ENCODE measurements around the gene PET100.

GRCh38 chr19:7670150-7670783 is 40.7 kb downstream of the PET100 start:
- no peak for TF ChIP-seq EZH2 (IDR thresholded peaks at IDR 0.05)
- TF ChIP-seq EZH2phosphoT487 (IDR thresholded peaks at IDR 0.05; ENCODE audit: borderline replicate concordance): no peak
- TF ChIP-seq CTCF (IDR thresholded peaks at IDR 0.05 in 2 of 3, conservative IDR thresholded peaks at IDR 0.05 in 1 of 3; ENCODE audit: borderline replicate concordance in 1 of 3, insufficient read depth in 1 of 3, low read depth in 2 of 3, low read length in 2 of 3): no peak
- no peak for TF ChIP-seq SP1 (IDR thresholded peaks at IDR 0.05; ENCODE audit: low read depth)
- no peak for TF ChIP-seq YY1 (IDR thresholded peaks at IDR 0.05; ENCODE audit: extremely low read depth, insufficient replicate concordance, low read depth, low read length)
- TF ChIP-seq MAX (IDR thresholded peaks at IDR 0.05): no peak
- TF ChIP-seq FOSL1 (IDR thresholded peaks at IDR 0.05; ENCODE audit: low read depth): no peak
- no peak for TF ChIP-seq POLR2A (IDR thresholded peaks at IDR 0.05; ENCODE audit: borderline replicate concordance, extremely low read depth, insufficient read depth, insufficient read length)
- TF ChIP-seq RAD21 (IDR thresholded peaks at IDR 0.05; ENCODE audit: low read depth): no peak
